SK-N-SH (cell line): ENCODE results near the gene LMO3.

Experiments
- CTCF ChIP-seq: fragments of 200-600 bp; sonication (generic); IDR thresholded peaks from 2 replicates; pipeline ENCODE4 v1.6.1; 2017; ENCODE audit warnings: antibody characterized with exemption, mild to moderate bottlenecking, moderate library complexity
- EP300 ChIP-seq, 2 experiments: IDR thresholded peaks; 2 replicates each; pipeline versions ENCODE4 v1.4.0 to v1.6.1; 2012; ENCODE audit warnings: borderline replicate concordance in 1 of 2, low read depth in 1 of 2, low read length in 1 of 2
- EZH2phosphoT487 ChIP-seq: fragments of 200-600 bp; sonication (generic); IDR thresholded peaks from 2 replicates; pipeline ENCODE4 v1.6.1; 2017; ENCODE audit warnings: low read depth, mixed run types, mild to moderate bottlenecking, antibody characterized with exemption, moderate library complexity, borderline replicate concordance
- FOSL2 ChIP-seq: IDR thresholded peaks from 2 replicates; pipeline ENCODE4 v1.4.0; 2012; ENCODE audit warnings: low read depth, mild to moderate bottlenecking, moderate library complexity, borderline replicate concordance
- GABPA ChIP-seq: IDR thresholded peaks from 2 replicates; pipeline ENCODE4 v1.4.0; 2012; ENCODE audit warnings: low read depth, mild to moderate bottlenecking
- POLR2AphosphoS5 ChIP-seq: IDR thresholded peaks from 2 replicates; pipeline ENCODE4 v1.6.1; 2012; ENCODE audit warnings: low read depth, low read length
- RAD21 ChIP-seq: IDR thresholded peaks from 2 replicates; pipeline ENCODE4 v1.6.1; 2012; ENCODE audit warnings: mild to moderate bottlenecking, low read length
- TEAD4 ChIP-seq: IDR thresholded peaks from 2 replicates; pipeline ENCODE4 v1.4.0; 2012; ENCODE audit warnings: mild to moderate bottlenecking, borderline replicate concordance; ENCODE audit not compliant: insufficient read depth
- YY1 ChIP-seq: IDR thresholded peaks from 2 replicates; pipeline ENCODE4 v1.4.0; 2012; ENCODE audit warnings: low read depth, mild to moderate bottlenecking
- TF ChIP-seq, protein P1 (sequence below): IDR thresholded peaks from 2 replicates; pipeline ENCODE4 v1.6.1; 2012; ENCODE audit warnings: mild to moderate bottlenecking, low read depth, low read length, moderate library complexity
- TF ChIP-seq, protein P2 (sequence below): IDR thresholded peaks from 2 replicates; pipeline ENCODE4 v1.4.0; 2012; ENCODE audit warnings: low read depth

GRCh38 chr12:16579041-16579440 lies 26.9 kb downstream of the LMO3 start:
- TF ChIP-seq RAD21 (no peak), GABPA (no peak), YY1 (no peak), EZH2phosphoT487 (no peak), CTCF (no peak), EP300 (IDR thresholded peaks at IDR 0.05; ENCODE audit: borderline replicate concordance in 1 of 2, low read depth in 1 of 2, low read length in 1 of 2) (no peak), FOSL2 (no peak), TEAD4 (no peak), POLR2AphosphoS5 (no peak)
- TF ChIP-seq, protein P1, sequence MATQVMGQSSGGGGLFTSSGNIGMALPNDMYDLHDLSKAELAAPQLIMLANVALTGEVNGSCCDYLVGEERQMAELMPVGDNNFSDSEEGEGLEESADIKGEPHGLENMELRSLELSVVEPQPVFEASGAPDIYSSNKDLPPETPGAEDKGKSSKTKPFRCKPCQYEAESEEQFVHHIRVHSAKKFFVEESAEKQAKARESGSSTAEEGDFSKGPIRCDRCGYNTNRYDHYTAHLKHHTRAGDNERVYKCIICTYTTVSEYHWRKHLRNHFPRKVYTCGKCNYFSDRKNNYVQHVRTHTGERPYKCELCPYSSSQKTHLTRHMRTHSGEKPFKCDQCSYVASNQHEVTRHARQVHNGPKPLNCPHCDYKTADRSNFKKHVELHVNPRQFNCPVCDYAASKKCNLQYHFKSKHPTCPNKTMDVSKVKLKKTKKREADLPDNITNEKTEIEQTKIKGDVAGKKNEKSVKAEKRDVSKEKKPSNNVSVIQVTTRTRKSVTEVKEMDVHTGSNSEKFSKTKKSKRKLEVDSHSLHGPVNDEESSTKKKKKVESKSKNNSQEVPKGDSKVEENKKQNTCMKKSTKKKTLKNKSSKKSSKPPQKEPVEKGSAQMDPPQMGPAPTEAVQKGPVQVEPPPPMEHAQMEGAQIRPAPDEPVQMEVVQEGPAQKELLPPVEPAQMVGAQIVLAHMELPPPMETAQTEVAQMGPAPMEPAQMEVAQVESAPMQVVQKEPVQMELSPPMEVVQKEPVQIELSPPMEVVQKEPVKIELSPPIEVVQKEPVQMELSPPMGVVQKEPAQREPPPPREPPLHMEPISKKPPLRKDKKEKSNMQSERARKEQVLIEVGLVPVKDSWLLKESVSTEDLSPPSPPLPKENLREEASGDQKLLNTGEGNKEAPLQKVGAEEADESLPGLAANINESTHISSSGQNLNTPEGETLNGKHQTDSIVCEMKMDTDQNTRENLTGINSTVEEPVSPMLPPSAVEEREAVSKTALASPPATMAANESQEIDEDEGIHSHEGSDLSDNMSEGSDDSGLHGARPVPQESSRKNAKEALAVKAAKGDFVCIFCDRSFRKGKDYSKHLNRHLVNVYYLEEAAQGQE = no peak
- TF ChIP-seq, protein P2, sequence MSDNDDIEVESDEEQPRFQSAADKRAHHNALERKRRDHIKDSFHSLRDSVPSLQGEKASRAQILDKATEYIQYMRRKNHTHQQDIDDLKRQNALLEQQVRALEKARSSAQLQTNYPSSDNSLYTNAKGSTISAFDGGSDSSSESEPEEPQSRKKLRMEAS = no peak
